Measurements from ENCODE around the gene AUH.

- TF ChIP-seq POLR2AphosphoS5 (IDR thresholded peaks at IDR 0.05): no peak
- TF ChIP-seq, protein P1, sequence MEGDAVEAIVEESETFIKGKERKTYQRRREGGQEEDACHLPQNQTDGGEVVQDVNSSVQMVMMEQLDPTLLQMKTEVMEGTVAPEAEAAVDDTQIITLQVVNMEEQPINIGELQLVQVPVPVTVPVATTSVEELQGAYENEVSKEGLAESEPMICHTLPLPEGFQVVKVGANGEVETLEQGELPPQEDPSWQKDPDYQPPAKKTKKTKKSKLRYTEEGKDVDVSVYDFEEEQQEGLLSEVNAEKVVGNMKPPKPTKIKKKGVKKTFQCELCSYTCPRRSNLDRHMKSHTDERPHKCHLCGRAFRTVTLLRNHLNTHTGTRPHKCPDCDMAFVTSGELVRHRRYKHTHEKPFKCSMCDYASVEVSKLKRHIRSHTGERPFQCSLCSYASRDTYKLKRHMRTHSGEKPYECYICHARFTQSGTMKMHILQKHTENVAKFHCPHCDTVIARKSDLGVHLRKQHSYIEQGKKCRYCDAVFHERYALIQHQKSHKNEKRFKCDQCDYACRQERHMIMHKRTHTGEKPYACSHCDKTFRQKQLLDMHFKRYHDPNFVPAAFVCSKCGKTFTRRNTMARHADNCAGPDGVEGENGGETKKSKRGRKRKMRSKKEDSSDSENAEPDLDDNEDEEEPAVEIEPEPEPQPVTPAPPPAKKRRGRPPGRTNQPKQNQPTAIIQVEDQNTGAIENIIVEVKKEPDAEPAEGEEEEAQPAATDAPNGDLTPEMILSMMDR (IDR thresholded peaks at IDR 0.05): no peak
- TF ChIP-seq EP300 (IDR thresholded peaks at IDR 0.05): no peak
These were observed 43.8 kb upstream of the AUH start for GRCh38 chr9:91405343-91406077.
